SK-N-SH treated with all-trans-retinoic acid at 6 μM for 48 hours (cell line): Measurements from ENCODE around the gene REXO1.

Source experiments
- ATAC-seq: fragments of 200-7000 bp; cut with Tn5 transposase; 3 replicates; pipeline ENCODE4 v1.9.1; 2020; ENCODE audit warnings: mild to moderate bottlenecking, moderate library complexity
- ARNTL ChIP-seq: fragments of 450-650 bp; formaldehyde crosslinking; IDR thresholded peaks from 2 replicates; pipeline ENCODE4 v1.5.0; 2020; ENCODE audit warnings: low read depth, mild to moderate bottlenecking, moderate library complexity, borderline replicate concordance
- BACH2 ChIP-seq: fragments of 250-450 bp; sonication (Bioruptor Pico); IDR thresholded peaks from 2 replicates; pipeline ENCODE4 v1.9.0; 2021; ENCODE audit warnings: mild to moderate bottlenecking, borderline replicate concordance
- CREB5 ChIP-seq: fragments of 250-450 bp; sonication (Bioruptor Pico); IDR thresholded peaks from 2 replicates; pipeline ENCODE4 v1.5.1; 2020; ENCODE audit warnings: low read depth, mild to moderate bottlenecking, moderate library complexity
- CSRNP3 ChIP-seq: fragments of 250-450 bp; sonication (Bioruptor Pico); IDR thresholded peaks from 2 replicates; pipeline ENCODE4 v1.5.1; 2021; ENCODE audit warnings: mild to moderate bottlenecking, moderate library complexity
- ESRRG ChIP-seq: fragments of 250-450 bp; sonication (Bioruptor Pico); IDR thresholded peaks from 2 replicates; pipeline ENCODE4 v1.6.1; 2021; ENCODE audit warnings: mild to moderate bottlenecking
- GLIS3 ChIP-seq: fragments of 250-450 bp; sonication (Bioruptor Pico); IDR thresholded peaks from 2 replicates; pipeline ENCODE4 v1.5.0; 2020; ENCODE audit warnings: mild to moderate bottlenecking, moderate library complexity
- ISL1 ChIP-seq: fragments of 250-450 bp; sonication (Bioruptor Pico); IDR thresholded peaks from 2 replicates; pipeline ENCODE4 v2.1.2; 2022; ENCODE audit warnings: mild to moderate bottlenecking, moderate library complexity
- OSR1 ChIP-seq: fragments of 250-450 bp; sonication (Bioruptor Pico); IDR thresholded peaks from 2 replicates; pipeline ENCODE4 v1.8.0; 2022; ENCODE audit warnings: moderate library complexity, mild to moderate bottlenecking, inconsistent platforms
- PATZ1 ChIP-seq: fragments of 250-450 bp; sonication (Bioruptor Pico); IDR thresholded peaks from 2 replicates; pipeline ENCODE4 v1.8.0; 2020; ENCODE audit warnings: mild to moderate bottlenecking, moderate library complexity, borderline replicate concordance
- POU6F1 ChIP-seq: fragments of 250-450 bp; sonication (Bioruptor Pico); IDR thresholded peaks from 2 replicates; pipeline ENCODE4 v1.8.0; 2021; ENCODE audit warnings: low read depth, mild to moderate bottlenecking, moderate library complexity, borderline replicate concordance
- PPARA ChIP-seq: fragments of 250-450 bp; sonication (Bioruptor Pico); IDR thresholded peaks from 2 replicates; pipeline ENCODE4 v1.5.0; 2020; ENCODE audit warnings: mild to moderate bottlenecking, borderline replicate concordance
- RARB ChIP-seq: fragments of 250-450 bp; sonication (Bioruptor Pico); IDR thresholded peaks from 2 replicates; pipeline ENCODE4 v1.8.0; 2021; ENCODE audit warnings: mild to moderate bottlenecking, moderate library complexity
- SNAI2 ChIP-seq: fragments of 250-450 bp; sonication (Bioruptor Pico); IDR thresholded peaks from 2 replicates; pipeline ENCODE4 v1.5.0; 2020; ENCODE audit warnings: mild to moderate bottlenecking, moderate library complexity
- TCF4 ChIP-seq: fragments of 250-450 bp; sonication (Bioruptor Pico); IDR thresholded peaks from 2 replicates; pipeline ENCODE4 v1.8.0; 2021; ENCODE audit warnings: mild to moderate bottlenecking, moderate library complexity, borderline replicate concordance
- TOX ChIP-seq: fragments of 250-450 bp; sonication (Bioruptor Pico); IDR thresholded peaks from 2 replicates; pipeline ENCODE4 v1.8.0; 2021; ENCODE audit warnings: mild to moderate bottlenecking, moderate library complexity, borderline replicate concordance
- TSHZ2 ChIP-seq: fragments of 250-450 bp; sonication (Bioruptor Pico); IDR thresholded peaks from 2 replicates; pipeline ENCODE4 v1.5.0; 2020; ENCODE audit warnings: mild to moderate bottlenecking, moderate library complexity
- ZC3H10 ChIP-seq: fragments of 250-450 bp; sonication (Bioruptor Pico); IDR thresholded peaks from 2 replicates; pipeline ENCODE4 v1.5.1; 2021; ENCODE audit warnings: mild to moderate bottlenecking, moderate library complexity
- ZFP3 ChIP-seq: fragments of 250-450 bp; sonication (Bioruptor Pico); IDR thresholded peaks from 2 replicates; pipeline ENCODE4 v1.5.0; 2020; ENCODE audit warnings: mild to moderate bottlenecking, moderate library complexity
- ZFP30 ChIP-seq: fragments of 450-650 bp; formaldehyde crosslinking; IDR thresholded peaks from 2 replicates; pipeline ENCODE4 v1.5.0; 2022; ENCODE audit warnings: mild to moderate bottlenecking, moderate library complexity
- ZNF565 ChIP-seq: fragments of 450-650 bp; formaldehyde crosslinking; conservative IDR thresholded peaks from 2 replicates; pipeline ENCODE4 v1.5.0; 2020; ENCODE audit warnings: low read depth, mild to moderate bottlenecking, moderate library complexity
- ZNF70 ChIP-seq: fragments of 450-650 bp; formaldehyde crosslinking; IDR thresholded peaks from 2 replicates; pipeline ENCODE4 v1.5.0; 2020; ENCODE audit warnings: mild to moderate bottlenecking, moderate library complexity
- ZNF8 ChIP-seq: fragments of 450-650 bp; formaldehyde crosslinking; IDR thresholded peaks from 2 replicates; pipeline ENCODE4 v1.5.0; 2020; ENCODE audit warnings: mild to moderate bottlenecking, moderate library complexity

The REXO1 gene

DNA sequence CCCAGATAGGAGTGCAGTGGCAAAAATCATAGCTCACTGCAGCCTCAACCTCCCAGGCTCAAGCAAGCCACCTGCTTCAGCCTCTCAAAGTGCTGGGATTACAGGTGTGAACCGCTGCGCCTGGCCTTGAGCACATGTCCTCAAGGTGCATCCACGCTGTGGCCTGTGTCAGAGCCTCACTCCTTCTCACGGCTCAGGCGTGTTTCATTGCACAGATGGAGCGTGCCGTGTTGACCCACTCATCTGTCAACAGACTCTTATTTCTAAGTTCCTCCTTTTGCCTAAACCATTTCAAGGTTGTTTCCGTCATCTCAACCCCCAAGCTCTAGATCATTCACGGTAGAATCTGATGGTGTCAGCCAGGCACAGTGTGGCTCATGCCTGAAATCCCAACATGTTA, 64.4 kb downstream of the REXO1 start (continued):
- no peak for TF ChIP-seq CSRNP3 (CRISPR knock-in tag)
- TF ChIP-seq ISL1 (CRISPR knock-in tag): no peak
- no peak for TF ChIP-seq GLIS3 (CRISPR knock-in tag)
- TF ChIP-seq ZFP30: no peak
- no peak for TF ChIP-seq TCF4
- no peak for TF ChIP-seq ZNF565 (CRISPR knock-in tag)

DNA sequence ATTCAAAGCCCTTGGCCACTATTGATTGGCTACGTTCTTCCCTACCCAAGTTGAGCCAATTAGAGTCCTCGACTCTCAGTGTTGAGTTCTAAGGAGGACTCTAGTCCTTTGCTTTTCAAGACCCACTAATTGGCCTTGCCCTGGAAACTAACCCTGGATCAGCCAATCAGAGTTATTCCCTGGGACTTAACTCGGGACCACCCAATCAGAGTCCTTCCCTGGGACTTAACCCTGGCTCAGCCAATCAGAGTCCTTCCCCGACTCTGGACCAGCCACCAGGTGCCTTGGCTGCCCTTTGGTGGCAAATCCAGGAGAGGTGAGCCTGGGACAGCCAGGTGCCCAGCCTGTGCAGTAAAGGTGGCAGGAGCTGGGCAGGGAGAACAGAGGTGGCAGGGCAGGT, 64.9 kb downstream of the REXO1 start:
- no peak for TF ChIP-seq PPARA (CRISPR knock-in tag)
- TF ChIP-seq TCF4: no peak
- TF ChIP-seq ZNF70: no peak
- TF ChIP-seq ZFP3 (CRISPR knock-in tag): no peak
- TF ChIP-seq CREB5 (CRISPR knock-in tag): no peak
- TF ChIP-seq OSR1 (CRISPR knock-in tag): no peak
- no peak for TF ChIP-seq ESRRG
- no peak for TF ChIP-seq RARB (CRISPR knock-in tag)
- no peak for TF ChIP-seq SNAI2 (CRISPR knock-in tag)
- TF ChIP-seq BACH2: no peak
- no peak for TF ChIP-seq ZNF8 (CRISPR knock-in tag)
- TF ChIP-seq CSRNP3 (CRISPR knock-in tag): no peak
- no peak for TF ChIP-seq PATZ1 (CRISPR knock-in tag)
- no peak for ATAC-seq

- TF ChIP-seq ZNF70 (no peak), ZNF8 (CRISPR knock-in tag) (no peak), TOX (CRISPR knock-in tag) (no peak), ISL1 (CRISPR knock-in tag) (no peak), ZFP30 (no peak), OSR1 (CRISPR knock-in tag) (no peak), TCF4 (no peak), TSHZ2 (no peak), GLIS3 (CRISPR knock-in tag) (no peak), ZC3H10 (CRISPR knock-in tag) (no peak), CREB5 (CRISPR knock-in tag) (no peak), ZNF565 (CRISPR knock-in tag) (no peak), POU6F1 (CRISPR knock-in tag) (no peak), SNAI2 (CRISPR knock-in tag) (no peak), ARNTL (CRISPR knock-in tag) (no peak)
- TF ChIP-seq, all 23 proteins: peak for 0
- no peak for ATAC-seq
Measured at GRCh38 chr19:1782521-1782920, 65.8 kb downstream of the REXO1 start.
